Endometrial microvascular endothelial cells (primary cell): ENCODE results near the gene PPP2R3B. TPM values are rescaled to one million over a fixed set of nuclear protein-coding genes. Genes with fewer than 3 reads are reported as not detected.
"Not testable (repeated sequence)": the region's sequence is repeated elsewhere in the genome, so short reads cannot be mapped to it uniquely, and the experiment has no call there.

Source experiments
- in situ Hi-C: cut with HindIII; loops from 2 replicates; pipeline ENCODE4 v1.10.0; 2017; ENCODE audit warnings: low sequenced_read_pairs, low pct_unique_long_range_greater_than_20kb; ENCODE audit errors: inconsistent ontology term
- total RNA-seq: library from RNA; depleted of rRNA; stranded (reverse); fragments of >200 nt; gene quantifications from one replicate; pipeline ENCODE4 v1.2.3, GENCODE V29; 2015; ENCODE audit errors: inconsistent ontology term

PPP2R3B gene, protein sequence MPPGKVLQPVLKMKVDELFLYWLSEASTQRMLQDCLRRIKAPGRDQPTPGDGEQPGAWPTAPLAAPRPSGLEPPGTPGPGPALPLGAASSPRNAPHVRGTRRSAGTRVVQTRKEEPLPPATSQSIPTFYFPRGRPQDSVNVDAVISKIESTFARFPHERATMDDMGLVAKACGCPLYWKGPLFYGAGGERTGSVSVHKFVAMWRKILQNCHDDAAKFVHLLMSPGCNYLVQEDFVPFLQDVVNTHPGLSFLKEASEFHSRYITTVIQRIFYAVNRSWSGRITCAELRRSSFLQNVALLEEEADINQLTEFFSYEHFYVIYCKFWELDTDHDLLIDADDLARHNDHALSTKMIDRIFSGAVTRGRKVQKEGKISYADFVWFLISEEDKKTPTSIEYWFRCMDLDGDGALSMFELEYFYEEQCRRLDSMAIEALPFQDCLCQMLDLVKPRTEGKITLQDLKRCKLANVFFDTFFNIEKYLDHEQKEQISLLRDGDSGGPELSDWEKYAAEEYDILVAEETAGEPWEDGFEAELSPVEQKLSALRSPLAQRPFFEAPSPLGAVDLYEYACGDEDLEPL
- 17.2 TPM for total RNA-seq

DNA sequence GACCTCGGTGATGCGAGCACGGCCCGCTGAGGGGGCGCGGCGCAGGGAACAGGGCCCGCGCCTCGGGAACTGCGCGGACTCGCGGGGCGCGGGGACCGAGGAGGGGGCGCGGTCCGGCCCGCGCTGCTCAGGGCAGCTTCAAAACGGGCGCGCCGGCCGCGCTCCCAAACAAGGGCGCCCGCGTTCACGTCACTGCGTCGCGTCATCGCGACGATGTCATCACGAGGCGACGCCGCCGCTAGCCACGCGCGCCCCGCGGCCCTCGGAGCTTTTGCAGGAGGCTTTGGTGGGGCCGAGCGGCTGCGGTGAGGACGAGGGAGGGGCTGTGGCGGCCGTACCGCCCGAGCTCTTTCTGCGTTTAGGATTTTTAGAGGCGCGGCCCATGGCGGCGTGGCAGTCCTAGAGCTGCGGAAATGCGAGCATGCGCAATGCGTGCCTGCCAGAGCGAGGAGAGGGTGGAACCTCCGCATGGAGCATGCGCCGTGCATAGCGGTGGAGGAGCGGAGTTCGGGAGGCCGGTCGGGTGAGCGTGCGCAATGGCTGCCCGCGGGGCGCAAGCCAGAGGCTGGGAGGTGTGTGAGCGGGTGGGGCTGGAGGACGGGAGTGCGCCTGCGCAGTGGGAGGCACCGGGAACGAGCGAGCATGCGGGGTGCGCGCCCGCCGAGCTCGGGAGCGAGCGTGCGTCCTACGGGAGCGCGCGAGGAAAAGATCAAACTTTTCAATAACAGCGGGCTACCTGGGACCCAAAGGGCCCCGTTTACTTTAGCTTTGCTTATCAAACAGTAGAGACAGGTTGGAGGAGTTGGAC lies at the start of gene PPP2R3B:
PPP2R3B (minus strand) TSS at position 140 of the 808 bp plus-strand sequence. CDS start 216 bp downstream, outside the sequence.
- in situ Hi-C loops = no loop called here

DNA sequence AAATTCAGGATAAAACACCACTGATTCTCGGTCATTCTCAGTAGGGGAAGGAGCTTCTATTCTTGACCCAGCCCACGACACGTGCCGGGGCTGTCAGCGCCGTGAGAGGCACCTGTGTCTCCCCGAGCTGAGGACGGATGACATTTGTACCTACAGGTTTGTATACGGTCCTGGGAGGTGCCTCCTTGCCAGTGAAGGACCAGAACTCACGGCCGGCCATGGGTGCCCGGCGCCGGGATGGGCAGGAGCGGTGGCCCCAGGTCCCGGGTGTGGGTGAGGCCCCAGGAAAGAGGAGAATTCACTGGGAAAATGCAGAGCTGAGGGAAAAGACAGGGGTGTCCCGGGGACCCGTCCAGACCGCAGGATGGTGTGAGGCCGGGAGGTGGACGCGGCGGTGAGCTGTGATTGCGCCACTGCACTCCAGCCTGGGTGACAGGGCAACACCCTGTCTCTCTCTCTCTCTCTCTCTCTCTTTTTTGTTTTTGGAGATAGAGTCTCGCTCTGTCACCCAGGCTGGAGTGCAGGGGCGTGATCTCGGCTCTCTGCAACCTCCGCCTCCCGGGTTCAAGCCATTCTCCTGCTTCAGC lies 48.9 kb upstream of the PPP2R3B start:
- in situ Hi-C loops = no loop called here

DNA sequence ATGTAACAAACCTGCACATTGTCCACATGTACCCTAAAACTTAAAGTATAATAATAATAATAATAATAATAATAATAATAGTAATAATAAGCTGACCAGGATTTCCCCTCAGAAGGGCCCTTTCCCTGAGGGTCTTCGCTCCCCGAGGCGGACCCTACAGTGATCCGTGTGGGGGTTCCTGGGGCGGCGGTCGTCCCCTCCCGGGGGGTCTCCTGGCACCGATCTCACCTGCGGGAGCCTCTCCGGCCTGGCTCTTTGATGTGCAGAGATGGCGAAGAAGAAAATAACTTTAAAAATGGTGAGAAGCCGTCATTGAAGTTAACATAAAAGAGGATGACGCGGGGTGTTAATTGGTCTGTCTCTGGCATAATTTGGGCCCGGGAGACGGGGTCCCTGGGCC lies 48.2 kb upstream of the PPP2R3B start:
- in situ Hi-C loops = no loop called here

DNA sequence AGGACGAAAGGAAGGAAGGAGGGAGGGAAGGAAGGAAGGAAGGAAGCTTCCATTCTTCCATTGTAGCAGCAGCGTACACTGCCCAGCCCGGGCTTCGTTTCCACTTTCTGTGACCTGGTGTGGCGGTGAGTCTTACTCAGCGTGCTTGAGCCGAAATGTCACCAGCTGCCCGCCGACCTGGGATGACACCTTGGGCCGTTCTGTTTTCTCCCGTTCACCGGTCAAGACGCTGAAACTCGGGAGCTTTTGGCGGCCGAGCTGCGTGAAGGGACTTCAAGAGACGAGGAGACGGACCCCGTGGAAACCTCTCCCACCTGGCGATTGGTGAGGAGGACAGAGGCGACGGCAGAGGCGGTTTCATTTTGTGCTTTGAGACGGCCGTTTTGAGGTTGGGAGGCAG lies 47.1 kb upstream of the PPP2R3B start:
- in situ Hi-C loops = no loop called here

DNA sequence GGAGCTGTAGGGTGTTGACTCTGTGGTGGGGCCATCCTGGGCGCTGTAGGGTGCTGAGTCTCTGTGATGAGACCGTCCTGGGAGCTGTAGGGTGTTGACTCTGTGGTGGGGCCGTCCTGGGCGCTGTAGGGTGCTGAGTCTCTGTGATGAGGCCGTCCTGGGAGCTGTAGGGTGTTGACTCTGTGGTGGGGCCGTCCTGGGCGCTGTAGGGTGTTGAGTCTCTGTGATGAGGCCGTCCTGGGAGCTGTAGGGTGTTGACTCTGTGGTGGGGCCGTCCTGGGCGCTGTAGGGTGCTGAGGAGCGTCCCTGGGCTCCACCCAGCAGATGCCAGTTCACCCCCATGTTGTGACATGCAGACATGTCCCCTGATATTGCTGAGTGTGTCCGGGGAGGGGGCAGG lies 46.0 kb upstream of the PPP2R3B start:
- in situ Hi-C loops = not testable (repeated sequence)

DNA sequence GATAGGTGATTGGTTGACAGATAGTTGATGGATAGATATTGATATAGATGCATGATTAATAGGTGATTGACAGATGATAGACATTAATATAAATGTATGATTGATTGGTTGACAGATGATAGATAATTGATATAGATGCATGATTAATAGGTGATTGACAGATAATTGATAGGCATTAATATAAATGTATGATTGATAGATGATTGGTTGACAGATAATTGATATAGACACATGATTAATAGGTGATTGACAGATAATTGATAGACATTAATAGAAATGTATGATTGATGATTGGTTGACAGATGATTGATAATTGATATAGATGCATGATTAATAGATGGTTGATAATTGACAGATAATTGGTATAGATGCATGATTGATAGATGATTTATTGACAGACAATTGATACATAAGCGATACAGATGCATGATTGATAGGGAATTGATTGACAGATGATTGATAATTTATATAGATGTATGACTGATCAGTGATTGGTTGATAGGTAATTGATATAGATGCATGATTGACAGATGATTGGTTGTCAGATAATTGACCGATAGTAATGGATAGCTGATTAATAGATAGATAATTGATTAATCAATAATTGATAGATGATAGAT lies 44.9 kb upstream of the PPP2R3B start:
- in situ Hi-C loops = no loop called here

DNA sequence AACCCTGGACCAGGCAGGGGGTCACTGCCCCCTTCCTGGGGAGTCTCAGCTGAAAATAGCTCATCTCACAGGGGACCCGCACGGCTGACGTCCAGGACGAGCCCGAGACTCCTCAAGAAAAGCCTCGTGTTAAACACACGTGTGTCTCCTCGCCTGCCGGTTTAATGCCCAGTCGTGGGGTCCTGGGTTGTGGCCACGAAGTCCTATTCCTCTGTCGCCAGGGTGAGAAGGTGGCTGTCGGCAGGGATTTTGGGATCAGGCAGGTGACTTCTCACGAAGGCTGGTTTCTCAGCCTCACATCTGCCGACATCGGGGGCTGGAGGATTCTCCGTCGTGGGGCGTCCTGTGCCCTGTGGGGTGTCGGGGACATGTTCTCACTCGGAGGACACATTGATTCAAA lies 44.3 kb upstream of the PPP2R3B start:
- in situ Hi-C loops = no loop called here

DNA sequence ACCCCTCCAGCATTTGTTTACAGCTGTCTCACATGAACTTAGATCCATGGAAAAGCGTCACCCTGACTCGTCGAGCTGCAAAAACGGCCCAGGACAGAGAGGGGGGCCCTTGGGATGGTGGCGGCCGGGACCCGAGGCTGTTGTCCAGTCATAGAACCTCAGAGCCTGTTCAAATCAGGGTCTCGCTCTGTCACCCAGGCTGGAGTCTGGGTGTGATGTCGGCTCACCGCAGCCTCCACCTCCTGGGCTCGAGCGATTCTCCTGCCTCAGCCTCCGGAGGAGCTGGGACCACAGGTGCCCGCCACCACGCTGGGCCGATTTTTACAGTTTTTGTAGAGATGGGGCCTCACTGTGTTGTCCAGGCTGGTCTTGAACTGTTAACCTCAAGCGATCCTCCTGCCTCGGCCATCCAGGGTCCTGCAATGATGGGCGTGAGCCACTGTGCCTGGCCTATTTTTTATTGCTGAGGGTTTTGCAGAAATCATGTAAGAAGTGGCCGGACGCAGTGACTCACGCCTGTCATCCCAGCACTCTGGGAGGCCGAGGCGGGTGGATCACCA lies 42.6 kb upstream of the PPP2R3B start:
- in situ Hi-C loops = no loop called here

DNA sequence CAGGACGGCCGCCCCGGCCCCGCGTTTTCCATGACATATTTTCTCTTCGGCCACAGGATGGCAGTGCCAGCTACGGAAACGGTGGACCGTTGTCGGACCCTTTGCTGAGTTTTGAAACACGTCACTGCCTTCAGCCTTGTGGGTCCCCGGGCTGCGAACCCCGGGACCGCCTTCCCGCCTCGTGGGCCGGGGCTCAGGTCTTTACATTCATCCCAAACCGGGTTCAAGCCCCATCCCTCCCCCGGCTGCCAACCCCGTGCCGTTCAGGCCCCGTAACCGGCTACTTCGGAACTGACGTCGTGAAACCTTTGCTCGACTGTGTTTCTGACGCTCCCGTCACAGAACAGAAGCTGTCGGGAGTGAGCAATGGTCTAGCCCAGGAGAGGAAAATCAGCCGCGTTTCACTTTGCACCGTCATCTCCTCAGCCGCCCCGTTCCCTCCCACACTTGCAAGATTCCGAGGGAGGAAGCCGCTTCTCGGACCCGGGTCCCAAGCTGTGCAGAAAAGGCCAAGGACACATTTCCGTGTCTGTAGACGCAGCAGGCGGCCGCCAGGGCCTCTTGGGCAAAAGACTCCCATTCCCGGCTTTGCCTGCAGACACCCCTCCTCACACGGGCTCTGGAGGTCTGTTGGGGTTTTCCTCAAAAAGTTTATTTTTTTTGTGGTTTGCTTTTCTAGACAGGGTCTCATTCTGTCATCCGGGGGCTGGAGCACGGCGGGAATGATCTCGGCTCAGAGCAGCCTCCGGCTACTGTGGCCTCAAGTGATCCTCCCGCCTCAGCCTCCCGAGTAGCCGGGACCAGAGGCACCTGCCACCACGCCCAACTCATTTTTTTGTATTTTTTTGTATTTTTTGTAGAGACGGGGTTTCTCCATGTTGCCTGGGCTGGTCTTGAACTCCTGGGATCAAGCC lies 41.4 kb upstream of the PPP2R3B start:
- in situ Hi-C loops = no loop called here

DNA sequence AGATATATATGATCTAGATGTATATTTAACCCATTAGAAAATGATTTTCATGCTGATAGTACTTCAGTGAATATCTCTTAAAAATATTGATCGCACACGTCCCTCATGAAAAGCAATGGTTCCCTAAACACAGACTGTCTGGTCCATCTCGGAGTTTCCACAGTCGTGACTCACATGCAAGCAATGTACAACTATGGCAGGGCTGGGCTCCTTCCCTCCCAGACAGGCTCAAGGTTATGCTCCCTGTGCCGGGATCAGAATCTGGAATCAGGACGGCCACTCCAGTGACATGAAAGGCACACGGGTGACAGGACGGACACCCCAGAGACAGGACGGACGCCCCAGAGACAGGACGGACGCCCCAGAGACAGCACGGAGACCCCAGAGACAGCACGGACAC lies 40.2 kb upstream of the PPP2R3B start:
- in situ Hi-C loops = no loop called here

DNA sequence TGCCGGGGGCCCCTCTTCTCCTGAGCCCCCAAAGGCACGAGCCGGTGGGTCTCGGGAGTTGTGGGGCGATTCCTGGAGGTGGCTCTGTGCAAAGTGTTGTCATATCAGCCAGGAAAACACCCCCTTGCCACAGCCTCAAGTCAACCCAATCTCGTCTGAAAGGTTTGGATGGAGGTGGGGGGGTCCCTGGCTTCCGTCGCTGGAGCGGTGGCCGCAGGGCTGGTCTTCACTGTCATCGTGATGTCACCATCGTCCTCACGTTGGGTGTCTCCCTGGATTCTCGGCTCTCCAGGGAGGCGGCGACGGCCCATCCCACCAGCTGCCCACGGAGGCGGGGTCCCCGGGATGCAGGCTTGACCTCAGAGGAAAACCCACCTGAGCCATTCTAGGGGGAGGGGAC lies 38.3 kb upstream of the PPP2R3B start:
- in situ Hi-C loops = no loop called here

DNA sequence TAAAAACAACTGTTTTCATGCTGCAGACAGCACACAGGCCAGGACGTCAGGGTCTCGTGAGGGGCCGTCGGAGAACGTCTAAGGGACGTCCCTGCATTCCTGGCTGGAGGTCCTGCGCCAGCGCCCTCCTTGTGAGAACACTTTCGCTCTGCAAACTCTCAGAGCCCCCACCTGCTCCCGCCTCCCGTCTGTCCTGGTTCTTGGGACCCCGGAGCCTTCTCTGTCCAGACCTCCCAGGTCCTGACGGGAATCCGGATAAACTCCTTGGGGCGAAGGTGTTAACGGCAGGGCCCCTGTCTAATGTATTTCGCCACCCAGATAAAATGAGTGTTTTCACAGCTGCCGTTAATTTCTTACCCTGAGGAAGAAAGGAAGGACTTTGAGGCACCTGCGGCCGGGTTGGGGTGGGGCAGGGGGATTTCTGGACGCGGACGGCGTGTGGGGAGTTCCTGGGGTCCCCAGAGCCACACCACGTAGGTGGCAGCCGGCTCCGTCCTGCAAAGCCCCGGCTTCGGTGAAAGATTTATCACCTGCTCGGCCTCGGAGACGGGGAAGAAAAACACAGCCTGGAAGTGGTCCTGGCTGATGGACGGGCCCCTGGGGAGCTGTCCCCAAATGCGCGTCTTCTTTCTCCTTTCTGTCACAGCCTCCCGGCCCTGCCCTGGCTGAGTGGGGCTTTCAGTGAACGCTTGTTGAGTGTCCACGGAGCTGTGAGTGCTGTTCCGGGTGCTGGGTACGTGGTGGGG lies 35.1 kb upstream of the PPP2R3B start:
- in situ Hi-C loops = no loop called here

DNA sequence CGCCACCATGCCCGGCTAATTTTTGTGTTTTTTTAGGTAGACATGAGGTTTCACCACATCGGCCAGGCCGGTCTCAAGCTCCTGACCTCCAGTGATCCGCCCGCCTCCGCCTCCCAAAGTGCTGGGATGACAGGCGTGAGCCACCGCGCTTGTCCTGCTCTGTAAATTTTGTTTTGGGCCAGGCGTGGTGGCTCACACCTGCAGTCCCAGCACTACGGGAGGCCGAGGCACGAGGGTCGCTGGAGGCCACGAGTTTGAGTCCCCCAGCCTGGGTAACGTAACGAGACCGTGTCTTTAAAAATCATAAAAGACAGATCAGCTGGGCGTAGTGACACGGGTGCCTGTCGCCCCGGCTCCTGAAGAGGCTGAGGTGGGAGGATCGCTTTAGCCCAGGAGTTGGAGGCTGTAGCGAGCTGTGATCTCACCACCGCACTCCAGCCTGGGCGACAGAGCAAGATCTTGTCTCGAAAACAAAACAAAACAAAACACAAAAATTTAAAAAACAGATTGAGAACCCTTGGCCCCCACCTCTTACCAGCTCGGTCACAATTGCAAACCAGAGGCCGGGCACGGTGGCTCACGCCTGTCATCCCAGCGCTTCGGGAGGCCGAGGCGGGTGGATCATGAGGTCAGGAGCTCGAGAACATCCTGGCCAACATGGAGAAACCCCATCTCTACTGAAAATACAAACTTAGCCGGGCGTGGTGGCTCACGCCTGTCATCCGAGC lies 34.0 kb upstream of the PPP2R3B start:
- in situ Hi-C loops = no loop called here

DNA sequence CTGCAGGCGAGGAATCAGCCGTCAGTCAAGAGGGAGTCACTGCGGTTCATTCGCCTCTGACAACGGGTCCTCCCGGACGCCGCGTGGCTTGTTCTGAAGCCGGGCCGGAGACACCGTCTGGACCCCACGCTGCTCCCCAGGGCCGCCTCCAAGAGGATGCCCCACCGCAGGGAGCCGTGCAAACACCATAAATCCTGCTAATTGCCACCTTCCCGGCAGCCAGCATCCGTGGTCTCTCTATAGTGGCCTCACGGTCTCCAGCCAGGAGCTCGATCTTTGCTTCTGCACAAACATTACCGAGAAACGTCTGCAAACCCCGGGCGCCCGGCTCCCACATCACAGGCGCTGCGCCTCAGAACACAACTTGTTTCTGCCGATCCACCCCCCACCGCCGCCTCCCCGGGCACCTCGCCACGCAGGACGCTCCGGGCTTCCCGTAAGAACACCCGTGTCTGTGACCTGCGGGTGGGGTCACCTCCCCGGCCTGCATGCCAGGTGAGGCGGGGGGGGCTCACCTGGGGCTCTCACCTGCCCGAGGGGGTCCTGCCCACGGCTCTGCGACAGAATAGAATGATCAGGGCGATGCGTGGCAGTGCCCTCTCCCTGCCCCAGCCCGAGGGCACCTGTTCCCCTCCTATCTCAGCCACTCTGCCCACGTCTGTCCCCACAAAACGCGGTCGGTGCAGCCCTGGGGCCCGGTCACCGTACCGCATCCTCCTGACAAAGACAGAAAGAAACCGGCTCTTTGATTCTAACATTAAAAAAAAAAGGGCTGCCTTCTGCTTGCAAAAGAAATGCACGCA lies 32.4 kb upstream of the PPP2R3B start:
- in situ Hi-C loops = no loop called here

DNA sequence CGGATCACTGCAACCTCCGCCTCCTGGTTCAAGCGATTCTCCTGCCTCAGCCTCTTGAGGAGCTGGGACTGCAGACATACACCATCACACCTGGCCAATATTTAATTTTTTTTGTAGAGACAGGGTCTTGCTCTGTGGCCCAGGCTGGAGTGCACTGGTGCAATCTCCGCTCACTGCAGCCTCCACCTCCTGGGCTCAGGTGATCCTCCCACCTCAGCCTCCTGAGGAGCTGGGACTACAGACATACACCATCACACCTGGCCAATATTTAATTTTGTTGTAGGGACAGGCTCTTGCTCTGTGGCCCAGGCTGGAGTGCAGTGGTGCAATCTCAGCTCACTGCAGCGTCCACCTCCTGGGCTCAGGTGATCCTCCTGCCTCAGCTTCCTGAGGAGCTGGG lies 28.8 kb upstream of the PPP2R3B start:
- in situ Hi-C loops = not testable (repeated sequence)
